RPMI8226 (cell line): ENCODE results near the gene FCHO2.

ENCODE experiments used
- DNase-seq: peaks from one replicate; pipeline ENCODE4 v3.0.0-alpha.2; 2015

FCHO2 gene

DNA sequence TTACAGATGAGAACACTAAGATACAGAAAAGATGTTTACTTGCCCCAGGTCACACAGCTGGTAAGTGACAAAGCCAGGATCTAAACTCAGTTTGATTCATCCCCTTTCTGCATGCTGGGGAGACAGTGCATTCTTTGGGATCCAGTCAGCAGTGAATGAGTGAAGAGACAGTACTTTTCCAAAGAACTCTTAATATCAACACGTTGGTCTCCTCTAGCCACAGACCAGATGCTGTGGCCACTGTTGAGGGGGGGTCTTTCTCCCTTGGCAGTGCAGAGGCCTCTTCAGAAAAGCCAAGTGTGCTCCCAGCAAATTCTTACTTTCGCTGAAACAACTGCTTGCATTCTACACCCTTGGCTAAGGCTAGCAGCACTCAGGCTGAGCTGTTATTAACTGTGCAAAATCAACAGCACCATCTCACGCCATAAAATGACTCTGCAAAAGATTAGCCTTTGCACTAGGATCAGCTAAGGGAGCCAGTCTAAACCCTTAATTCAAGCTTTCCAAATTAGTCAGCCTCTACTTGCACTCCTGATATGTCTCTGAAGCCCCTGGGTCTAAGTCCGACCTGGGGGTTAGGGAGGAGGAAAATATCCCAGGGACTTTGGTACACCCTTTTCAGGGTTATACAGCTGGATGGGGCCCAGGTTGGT lies 159.7 kb downstream of the FCHO2 start:
- no peak for DNase-seq

DNA sequence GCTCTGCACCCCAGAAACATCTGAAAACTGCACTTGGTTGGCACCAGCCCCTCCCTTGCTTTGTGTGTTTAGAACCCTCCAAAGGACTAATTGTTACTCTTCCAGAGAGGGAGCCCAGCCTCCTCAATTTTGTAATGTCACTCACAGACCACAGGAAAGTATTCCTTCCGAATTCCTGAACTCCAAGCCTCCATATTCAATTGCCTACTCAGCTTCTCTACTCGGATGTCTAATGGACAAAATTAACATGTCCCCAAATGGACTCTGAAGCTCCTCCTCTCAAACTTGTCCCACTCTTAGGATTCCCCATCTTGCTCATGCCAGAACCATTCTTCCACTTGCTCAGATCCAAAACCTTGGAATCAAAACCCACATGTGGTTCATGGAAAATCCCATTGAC lies 160.7 kb downstream of the FCHO2 start:
- DNase-seq: no peak

DNA sequence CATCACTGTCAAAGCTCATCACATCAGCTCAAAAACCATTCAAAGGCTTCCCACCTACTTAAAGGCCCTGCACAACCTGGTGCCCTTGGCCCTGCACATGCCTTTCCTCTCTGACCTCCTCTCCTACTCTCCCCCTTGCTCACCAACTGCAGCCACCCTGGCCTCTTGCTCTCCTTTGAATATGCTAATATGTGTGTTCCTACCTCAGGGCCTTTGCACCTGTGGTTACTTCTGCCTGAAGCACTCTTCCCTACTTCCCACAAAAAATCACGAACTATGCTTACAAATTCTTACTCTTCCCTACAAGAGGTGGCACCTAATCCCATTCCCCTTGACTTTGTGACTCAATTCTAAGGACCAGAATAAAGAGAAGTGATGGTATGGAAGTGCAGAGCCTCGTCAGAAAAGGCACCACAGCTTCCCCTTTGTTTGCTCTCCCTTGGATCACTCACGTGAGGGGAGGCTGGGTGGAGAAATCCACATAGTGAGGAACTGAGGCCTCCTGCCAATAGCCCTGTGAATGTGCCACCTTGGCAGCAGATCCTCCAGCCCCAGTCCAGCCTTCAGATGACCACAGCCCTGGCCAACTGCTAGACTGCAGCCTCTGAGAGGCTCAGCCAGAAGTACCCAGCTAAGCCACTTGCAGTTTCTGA lies 161.4 kb downstream of the FCHO2 start:
- no peak for DNase-seq

DNA sequence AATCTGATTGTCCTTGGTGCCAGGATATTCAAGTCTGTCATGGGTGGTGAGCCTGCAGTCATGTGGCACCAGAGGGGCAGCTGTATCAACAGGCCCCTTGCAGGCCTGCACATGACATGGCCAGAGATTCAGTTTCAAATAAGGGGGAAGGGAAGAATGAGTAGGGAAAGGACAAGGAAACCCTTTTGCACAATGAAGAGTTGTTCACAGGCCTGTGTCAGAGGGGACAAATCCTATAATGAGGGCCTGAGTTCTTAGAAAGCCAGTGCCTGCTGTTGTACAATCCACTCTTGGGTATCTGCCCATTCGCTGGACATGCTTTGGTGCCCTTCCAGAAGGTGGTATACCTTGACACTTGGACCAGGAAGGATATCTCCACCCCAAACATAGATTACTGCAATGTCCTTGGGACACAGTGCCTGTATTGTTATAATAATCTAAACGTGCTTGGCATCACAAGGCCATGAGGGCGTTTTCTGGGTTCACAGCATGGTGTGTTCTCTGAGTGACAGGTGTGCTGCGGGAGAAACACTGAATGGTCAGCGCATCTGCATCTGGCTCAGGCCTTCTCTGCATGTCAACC lies 162.6 kb downstream of the FCHO2 start:
- no peak for DNase-seq

- peak; percentile 35 for DNase-seq
These were observed 163.8 kb downstream of the FCHO2 start for GRCh38 chr5:73119451-73120157.

DNA sequence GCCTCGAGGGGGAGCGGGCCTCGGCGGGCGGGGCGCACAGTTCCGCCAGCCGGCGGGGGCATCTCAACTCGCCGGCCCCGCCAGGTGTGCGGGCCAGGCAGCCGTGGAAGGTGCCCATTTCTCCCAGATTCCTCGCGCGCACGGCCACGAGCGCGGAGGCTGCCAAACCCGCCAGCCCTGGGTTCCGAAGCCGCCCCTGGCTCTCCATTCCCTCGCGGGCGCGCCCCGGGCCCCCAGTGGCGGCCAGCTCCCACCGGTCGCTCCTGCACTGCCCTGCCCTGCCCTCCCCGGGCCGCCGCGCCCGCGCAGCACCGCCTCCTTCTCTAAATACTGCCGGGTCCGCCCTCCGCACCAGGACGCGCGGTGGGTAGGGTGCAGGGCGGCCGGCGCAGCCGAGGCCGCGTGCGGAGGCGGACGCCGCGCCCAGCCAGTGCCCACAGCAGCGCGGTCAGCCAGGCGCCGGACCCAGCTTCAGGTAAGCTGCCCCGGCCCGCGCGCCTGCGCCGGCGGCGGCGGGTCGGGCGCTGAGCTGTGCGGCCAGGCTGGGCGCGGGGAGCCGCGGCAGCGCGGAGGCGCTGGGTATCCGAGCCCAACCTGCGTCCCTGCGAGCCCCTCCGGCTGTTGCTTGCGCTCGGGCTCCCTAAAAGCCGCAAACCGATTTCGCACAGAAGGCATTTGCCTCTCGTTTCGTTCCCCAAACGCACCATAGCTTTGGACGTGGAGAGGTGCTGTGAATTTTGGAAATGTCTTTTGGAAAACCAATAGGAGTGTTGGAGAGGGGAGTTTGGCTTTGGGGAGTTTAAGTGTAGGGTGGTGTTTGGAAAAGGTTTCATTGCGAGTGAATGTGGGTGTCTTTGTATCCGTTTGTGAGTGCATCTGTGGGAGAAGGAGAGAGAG lies 164.6 kb downstream of the FCHO2 start, which contains the start of gene TMEM171:
TMEM171 (plus strand) TSS at position 354 of the 897 bp plus-strand sequence. CDS start 2,799 bp downstream, outside the sequence.
- DNase-seq: peak; percentile 19

- DNase-seq: no peak
These were observed 165.2 kb downstream of the FCHO2 start for GRCh38 chr5:73121119-73121463.

- DNase-seq: no peak
These were observed 167.3 kb downstream of the FCHO2 start for GRCh38 chr5:73122875-73123810.

DNA sequence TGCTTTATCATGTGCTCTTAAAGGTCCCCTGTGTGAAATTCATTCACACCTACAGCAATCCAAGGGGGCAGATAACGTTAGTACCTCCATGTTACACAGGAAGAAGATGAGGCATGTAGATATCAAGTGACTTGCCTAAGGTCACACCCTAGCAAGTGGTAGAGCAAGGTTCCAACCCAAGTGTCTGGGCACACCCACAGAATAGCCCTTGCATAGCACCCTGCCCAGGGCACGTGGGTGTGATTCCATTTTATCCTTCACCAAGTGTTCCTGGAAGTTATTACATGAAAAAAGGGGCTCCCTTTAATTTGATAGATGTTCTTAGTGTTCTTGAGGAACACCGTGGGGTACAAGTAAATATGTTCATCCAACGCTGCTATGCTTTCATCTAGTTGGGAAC lies 169.4 kb downstream of the FCHO2 start:
- DNase-seq: no peak

DNA sequence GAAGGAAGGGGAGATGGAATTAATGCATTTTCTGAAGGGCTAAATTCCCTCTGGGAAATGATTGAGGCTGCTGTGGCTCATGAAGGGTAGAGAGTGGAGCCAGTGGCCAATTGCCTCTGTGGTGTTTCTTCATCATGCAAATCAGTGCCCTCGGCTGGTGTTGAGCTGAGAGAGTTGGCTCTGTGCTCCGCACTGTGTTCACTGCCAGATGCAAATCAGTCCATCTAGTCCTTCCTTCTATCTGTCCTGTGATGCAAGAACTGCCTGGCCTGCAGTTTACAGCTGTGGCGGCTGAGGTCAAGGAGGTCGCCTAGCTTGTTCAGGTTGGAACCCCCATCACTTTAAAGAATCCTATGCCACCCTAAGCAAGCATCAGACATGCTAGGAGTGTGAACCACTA lies 170.5 kb downstream of the FCHO2 start:
- peak; percentile 39 for DNase-seq

- peak; percentile 44 for DNase-seq
These were observed 171.1 kb downstream of the FCHO2 start for GRCh38 chr5:73126957-73127356.

DNA sequence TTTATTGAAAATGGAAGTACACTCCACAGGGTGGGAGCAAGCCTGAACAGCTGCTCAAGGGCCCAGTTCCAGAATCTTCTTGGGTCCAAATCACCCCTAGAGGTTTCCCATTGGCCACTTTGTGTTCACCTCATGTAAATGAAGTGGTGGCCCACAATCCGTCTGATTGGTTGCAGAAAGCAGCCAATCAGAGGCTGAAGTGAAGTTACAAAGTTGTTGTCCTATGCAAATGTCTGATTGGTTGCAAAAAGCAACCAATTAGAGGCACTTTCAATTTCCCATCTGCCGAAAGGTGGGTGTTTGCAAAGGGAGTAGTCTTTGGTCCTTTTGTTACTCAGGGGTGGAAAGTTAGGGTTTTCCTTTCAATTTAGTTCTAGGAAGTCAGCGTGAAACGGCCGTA lies 173.3 kb downstream of the FCHO2 start:
- no peak for DNase-seq

DNA sequence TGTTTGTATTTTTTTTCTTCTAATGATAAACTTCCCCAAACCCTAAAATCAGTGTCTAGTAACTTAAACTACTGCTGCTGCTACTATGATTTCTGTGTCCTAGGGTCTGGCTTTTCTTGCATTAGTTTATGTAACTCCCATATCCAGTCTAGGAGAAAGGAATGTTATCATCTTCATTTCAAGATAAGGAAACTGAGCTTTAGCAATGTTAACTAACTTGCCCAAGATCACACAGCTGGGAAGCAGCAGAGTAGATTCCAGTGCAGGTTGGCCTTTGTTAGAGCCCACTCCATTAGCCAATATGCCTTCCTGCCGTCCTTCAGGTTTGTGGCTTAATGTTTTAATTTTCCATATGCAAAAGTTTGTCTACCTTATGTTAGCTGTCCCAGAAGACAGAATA lies 175.0 kb downstream of the FCHO2 start:
- DNase-seq: no peak

DNA sequence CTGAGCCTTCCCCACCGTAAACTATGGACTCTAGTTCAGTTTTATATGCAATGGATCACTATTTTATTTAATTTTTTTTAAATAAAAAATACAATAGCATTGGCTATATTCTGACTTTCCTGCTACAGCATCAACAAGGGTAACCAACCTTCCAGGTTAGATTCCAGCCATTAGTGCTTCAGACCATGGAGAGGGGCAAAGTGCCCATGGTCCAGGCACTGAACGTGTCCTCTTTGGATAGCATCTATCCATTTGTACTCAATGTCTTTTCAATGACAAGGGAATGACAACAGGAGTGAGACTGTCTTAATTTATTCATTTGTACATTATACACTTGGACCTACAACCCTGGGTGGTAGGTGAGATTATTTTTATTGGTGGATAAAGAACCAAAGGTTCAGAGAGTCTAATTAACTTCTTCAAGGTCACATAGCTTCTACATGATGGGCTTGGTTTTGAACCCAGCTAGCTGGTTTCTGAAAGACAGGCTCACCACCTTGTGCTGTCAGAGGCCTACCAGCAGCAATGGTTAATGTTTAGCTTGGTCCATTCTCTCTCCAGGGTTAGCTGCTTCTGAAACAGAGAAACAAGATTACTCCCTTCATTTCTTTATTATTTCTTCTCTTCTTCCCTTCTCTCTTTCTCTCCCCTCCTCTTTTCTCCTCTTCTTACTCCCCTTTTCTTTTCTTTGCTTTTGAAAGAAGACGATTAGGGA lies 176.0 kb downstream of the FCHO2 start:
- no peak for DNase-seq

GRCh38 chr5:73132759-73133158 lies 176.9 kb downstream of the FCHO2 start:
- no peak for DNase-seq

DNA sequence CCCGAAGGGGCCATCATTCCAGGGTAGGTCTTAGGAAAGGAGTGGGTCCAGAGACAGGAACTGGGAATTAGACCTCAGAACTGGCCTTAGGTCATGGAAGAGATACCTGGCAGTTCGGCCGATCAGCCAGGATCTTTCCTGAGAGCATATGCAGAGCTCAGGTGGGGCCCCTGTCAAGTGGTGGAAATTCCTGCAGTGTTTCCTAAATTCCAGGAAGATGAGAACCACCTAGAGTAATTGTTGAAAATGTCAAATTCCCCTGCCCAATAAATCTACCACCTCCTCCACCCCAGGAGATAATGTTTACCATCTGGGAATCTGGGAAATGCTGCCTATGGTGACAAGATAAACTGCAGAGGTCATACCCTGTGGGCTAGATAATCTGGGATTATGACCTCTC lies 179.2 kb downstream of the FCHO2 start:
- no peak for DNase-seq

GRCh38 chr5:73135429-73136054 lies 179.7 kb downstream of the FCHO2 start:
- no peak for DNase-seq

- DNase-seq: no peak
These were observed 180.3 kb downstream of the FCHO2 start for GRCh38 chr5:73136055-73136562.

GRCh38 chr5:73137563-73138530 lies 182.0 kb downstream of the FCHO2 start:
- DNase-seq: no peak
